ENCODE data around the gene CSGALNACT2. TPM values are rescaled to one million over a fixed set of nuclear protein-coding genes. Genes with fewer than 3 reads are reported as not detected.

CSGALNACT2 gene
- total and polyA plus RNA-seq, 9 of the 15 experiments (the other 6 are each of a cell fraction or from before 2014, with no cell fraction given) = 1.4 to 7.3 (median 3.5) TPM

- intact Hi-C loops (cut with micrococcal nuclease) = no loop called here
- Histone ChIP-seq H3K9ac (ENCODE audit: insufficient read depth in 1 of 2, low read depth in 2 of 2, low read length in 2 of 2) (no peak overlapping the region), H3K4me1 (replicated peaks in 1 of 2; ENCODE audit: control insufficient read depth in 2 of 2, insufficient read depth in 2 of 2, low read length in 2 of 2) (peaks cover 0 to 15% of the 10 kb centered on the region in 2 experiments; a peak in 2 of 5 replicates), H3K4me3 (no peak overlapping the region), H3K36me3 (ENCODE audit: control insufficient read depth, insufficient read depth, low read length) (no peaks in the 10 kb centered on the region), H4K20me1 (replicated peaks; ENCODE audit: control insufficient read depth, insufficient read depth, low read length) (peaks cover 20% of the 10 kb centered on the region; the same call in 1 of the 2 replicates), H3K79me2 (ENCODE audit: control insufficient read depth, insufficient read depth, low read length) (no peaks in the 10 kb centered on the region), H3K9me1 (ENCODE audit: control insufficient read depth, insufficient read depth, low read length) (no peaks in the 10 kb centered on the region), H2AFZ (ENCODE audit: low read depth, low read length) (no peak overlapping the region), H3K4me2 (ENCODE audit: insufficient read depth, low read length) (no peak overlapping the region), H3K27me3 (ENCODE audit: control insufficient read depth in 2 of 2, insufficient read depth in 2 of 2, low read length in 2 of 2) (peaks cover 38 to 91% of the 10 kb centered on the region in 2 experiments), H3K27ac (ENCODE audit: extremely low read depth, low read depth, low read length) (no peak overlapping the region), H3K9me3 (replicated peaks; ENCODE audit: control insufficient read depth, insufficient read depth, low read depth, low read length) (no peaks in the 10 kb centered on the region)
- TF ChIP-seq ZNF347 (CRISPR knock-in tag; IDR thresholded peaks at IDR 0.05; ENCODE audit: low read depth) = no peak
- TF ChIP-seq ZNF197 (CRISPR knock-in tag; IDR thresholded peaks at IDR 0.05; ENCODE audit: low read depth) = no peak
- TF ChIP-seq BRD9 (IDR thresholded peaks at IDR 0.05; ENCODE audit: low read depth, partially characterized antibody) = no peak
- no peak for TF ChIP-seq ZNF766 (CRISPR knock-in tag; conservative IDR thresholded peaks at IDR 0.05)
- TF ChIP-seq PURB (CRISPR knock-in tag; IDR thresholded peaks at IDR 0.05; ENCODE audit: low read depth) = no peak
- TF ChIP-seq ZNF408 (CRISPR knock-in tag; IDR thresholded peaks at IDR 0.05; ENCODE audit: low read depth) = no peak
- no peak for TF ChIP-seq MECOM (CRISPR knock-in tag; IDR thresholded peaks at IDR 0.05)
- TF ChIP-seq E2F6 (IDR thresholded peaks at IDR 0.05; ENCODE audit: borderline replicate concordance in 1 of 2, extremely low read depth in 1 of 2, insufficient read depth in 1 of 2, insufficient read length in 1 of 2, low read depth in 1 of 2, low read length in 1 of 2, poor library complexity in 1 of 2, severe bottlenecking in 1 of 2) = no peak
- no peak for TF ChIP-seq ZEB2 (IDR thresholded peaks at IDR 0.05)
- no peak for TF ChIP-seq TFAP4 (CRISPR knock-in tag; IDR thresholded peaks at IDR 0.05; ENCODE audit: borderline replicate concordance)
- no peak for TF ChIP-seq POLR2G (IDR thresholded peaks at IDR 0.05; ENCODE audit: low read depth, low read length)
- TF ChIP-seq RBM14 (IDR thresholded peaks at IDR 0.05; ENCODE audit: borderline replicate concordance, insufficient read depth, low read depth, low read length) = no peak
- TF ChIP-seq USF1 (CRISPR knock-in tag; IDR thresholded peaks at IDR 0.05) = no peak
- TF ChIP-seq PRPF4 (IDR thresholded peaks at IDR 0.05; ENCODE audit: insufficient read depth, low read depth, low read length, poor library complexity, severe bottlenecking) = no peak
- no peak for TF ChIP-seq ZFPM2 (CRISPR knock-in tag; IDR thresholded peaks at IDR 0.05)
- FAIRE-seq (no peak), DNase-seq (ENCODE audit: extremely low read depth in 1 of 4, low spot score in 3 of 4) (no peak), ATAC-seq (no peak; the same call in 2 of the 3 replicates)
- ChIA-PET CTCF (ENCODE audit: low intra/inter-chr PET ratio) (no interaction called here), POLR2A (no interaction called here)
- BruUV-seq (replicated peaks) = no TSS peak
- in situ Hi-C loops (cut with MboI) = no loop called here
- 1% methylated on average over 15 of the region's 15 CpGs for WGBS (ENCODE audit: insufficient coverage, low coverage, missing lambda C conversion rate)
These were observed 78.8 kb downstream of the CSGALNACT2 start for GRCh38 chr10:43216931-43217562.
